HG03469 (cell line): ENCODE results near the gene TRIM9.
"Not testable (repeated sequence)": the region's sequence is repeated elsewhere in the genome, so short reads cannot be mapped to it uniquely, and the experiment has no call there.

Experiments used
- ATAC-seq: cut with Tn5 transposase; IDR thresholded peaks from one replicate; pipeline ENCODE4 v1.9.1; 2021; ENCODE audit warnings: mild to moderate bottlenecking, moderate library complexity, moderate number of reproducible peaks; ENCODE audit not compliant: unreplicated experiment

The TRIM9 gene

DNA sequence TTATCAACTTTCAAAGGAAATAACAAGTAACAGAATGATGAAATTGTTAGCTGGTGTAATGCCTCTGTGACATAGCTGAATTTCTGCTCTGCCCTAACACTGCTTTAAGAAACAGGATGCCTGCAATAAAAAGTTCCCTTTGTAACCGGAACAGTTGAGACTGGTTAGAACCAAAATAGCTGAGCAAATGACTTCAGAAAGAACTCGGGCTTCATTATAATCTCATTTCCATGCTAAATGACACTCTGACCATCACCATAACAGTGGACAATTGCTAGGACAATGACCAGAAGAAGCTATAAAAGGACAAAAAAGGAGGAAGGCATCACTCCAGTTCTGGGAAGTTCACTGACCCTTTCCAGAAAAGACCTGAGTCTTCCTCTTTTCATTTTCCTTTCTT, 127.1 kb downstream of the TRIM9 start:
- no peak for ATAC-seq

DNA sequence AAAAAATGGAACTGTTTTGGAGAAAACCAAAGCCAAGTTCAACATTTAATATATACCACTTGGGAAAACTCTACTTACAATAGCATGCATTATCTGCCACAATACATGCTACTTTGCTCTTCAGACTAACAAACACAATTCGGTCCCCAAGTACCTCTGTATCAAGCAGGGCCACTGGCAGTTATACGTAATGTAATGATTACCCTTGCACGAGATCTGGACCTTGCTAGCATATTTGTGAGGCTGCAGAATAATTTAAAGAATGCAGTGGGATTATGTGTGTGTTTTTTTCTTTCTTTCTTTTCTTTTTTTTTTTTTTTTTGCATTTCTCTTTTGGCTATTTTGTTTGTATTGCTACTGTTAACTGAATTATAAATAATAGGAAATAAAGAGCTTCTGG, 127.8 kb downstream of the TRIM9 start:
- no peak for ATAC-seq

DNA sequence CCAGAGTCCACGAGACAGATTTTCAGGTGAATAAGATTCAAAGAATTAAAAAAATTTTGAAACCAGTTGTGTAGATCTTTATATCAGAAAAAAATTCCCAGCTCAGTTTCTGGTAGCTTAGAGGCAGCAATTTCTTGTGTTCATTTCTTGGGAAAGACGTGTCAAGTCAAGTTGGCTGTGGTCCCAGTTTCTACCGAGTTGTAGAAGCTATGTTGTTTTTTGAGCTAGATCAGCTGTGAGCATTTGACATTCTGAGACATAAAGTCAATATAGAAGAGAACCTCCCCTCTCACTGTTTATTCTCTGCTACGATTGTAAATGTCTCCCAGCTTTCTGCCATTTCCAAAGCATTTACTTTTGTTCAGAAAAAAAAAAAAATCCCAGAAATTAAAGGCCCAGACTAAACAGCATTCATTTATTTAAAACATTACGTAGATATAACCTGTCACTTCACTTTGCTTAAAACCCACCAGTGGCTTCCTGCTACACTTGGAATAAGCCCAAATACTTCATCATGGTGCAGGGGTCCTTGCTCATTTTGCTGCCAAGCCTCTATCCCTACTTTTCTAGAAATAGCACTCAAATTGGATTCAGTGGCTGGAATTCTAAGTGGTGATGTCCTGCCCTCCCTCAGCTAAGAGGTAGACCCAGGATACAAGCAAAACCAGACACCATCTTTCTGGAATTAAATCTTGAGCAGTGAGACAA, 130.1 kb downstream of the TRIM9 start:
- no peak for ATAC-seq

DNA sequence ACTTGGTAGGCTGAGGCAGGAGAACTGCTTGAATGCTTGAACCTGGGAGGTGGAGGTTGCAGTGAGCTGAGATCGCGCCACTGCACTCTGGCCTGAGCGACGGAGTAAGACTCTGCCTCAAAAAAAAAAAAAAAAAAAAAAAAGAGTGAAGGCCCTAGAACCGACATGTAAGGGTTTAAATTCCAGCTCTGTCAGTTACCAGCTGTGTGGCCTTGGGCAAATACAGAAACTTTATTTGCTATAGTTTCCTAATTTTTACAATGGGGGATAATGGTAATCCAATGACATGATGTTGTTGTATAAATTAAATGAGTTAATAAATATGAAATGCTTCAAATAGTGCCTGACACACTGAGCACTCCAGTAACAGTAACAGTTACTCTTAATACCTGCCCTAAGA, 131.0 kb downstream of the TRIM9 start:
- ATAC-seq, result no peak

DNA sequence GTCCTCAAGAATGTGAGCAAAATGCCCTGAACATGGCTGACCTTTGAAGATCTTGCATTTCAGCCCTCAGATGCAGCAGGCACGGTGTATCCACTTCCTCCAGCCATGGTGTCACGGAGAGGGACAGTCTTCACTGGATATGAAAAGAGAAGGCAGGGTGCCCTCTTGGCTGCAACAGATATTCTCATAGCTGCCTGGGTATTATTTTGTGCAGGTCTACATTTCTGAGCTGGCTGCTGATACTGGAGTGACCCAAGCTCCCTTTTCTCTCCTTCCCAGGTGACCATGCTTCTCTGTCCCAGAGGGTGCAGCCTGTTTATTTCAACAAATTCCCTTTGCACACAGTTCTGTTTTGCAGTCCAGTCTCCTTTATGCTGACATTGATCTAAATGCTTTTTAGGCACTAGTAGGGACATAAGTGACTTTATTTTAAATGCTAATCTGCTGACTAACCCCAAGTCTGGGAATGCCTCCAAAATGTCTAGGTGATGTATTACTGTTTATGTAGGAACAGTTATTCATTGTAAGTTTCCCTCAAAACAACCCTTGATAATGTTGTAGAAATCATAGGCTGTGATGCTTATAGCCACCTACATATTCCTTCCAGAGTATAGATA, 133.2 kb downstream of the TRIM9 start:
- ATAC-seq, result no peak

DNA sequence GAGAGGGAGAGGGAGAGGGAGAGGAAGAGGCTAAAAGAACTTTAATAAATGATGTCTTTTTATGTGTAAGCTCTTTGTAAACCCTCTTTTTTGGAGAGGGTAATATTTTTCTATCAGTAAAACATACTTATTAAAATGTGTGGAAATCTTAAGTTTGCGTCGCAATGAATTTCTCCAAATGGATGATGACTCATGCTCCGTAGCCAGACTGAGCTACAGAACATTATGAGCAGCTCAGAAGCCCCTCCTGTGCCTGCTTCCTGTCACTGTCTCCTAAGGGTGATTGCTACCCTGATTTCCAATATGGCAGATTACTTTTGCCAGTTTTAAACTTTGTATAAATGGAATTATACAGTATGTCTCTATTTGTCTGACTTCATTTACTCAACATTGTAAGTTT, 137.6 kb downstream of the TRIM9 start:
- no peak for ATAC-seq

DNA sequence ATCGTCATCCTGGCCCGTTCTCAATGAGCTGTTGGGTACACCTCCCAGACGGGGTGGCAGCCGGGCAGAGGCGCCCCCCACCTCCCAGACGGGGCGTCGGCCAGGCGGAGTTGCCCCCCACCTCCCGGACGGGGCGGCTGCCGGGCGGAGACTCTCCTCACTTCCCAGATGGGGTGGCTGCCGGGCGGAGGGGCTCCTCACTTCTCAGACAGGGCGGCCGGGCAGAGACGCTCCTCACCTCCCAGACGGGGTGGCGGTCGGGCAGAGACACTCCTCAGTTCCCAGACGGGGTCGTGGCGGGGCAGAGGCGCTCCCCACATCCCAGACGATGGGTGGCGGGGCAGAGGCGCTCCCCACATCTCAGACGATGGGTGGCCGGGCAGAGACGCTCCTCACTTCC, 138.5 kb downstream of the TRIM9 start:
- not testable (repeated sequence) for ATAC-seq

DNA sequence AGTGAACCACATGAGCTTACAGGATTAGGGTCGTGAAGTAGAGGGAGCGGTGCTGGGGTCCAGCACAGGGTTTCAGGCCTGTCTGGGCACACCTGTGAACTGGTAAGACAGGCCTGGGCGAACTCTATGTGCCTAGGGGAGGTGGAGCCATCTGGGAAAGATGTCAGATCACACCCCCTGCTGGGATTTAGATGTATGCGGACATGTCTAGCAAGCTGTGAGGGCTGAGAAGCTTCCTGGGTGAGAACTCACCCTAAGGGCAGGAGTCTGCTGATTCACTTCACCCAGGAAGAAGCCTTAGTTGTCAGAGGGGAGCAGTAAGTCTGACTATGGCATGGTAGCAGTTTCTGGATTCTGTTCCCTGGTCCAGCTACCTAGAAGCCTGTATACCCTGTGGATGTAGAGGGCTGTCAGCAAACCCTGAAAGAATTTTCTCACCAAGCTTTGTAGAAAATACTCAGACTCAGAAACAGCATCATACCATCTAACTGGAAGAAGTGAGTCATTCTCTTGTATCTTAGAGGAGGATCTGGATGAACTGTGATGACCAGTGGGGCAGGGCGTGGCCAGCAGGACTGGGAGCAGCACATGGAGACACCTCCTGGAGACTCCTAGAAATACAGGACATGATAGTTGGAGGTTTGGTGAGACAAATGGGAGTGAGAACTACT, 139.4 kb downstream of the TRIM9 start:
- ATAC-seq, result no peak

DNA sequence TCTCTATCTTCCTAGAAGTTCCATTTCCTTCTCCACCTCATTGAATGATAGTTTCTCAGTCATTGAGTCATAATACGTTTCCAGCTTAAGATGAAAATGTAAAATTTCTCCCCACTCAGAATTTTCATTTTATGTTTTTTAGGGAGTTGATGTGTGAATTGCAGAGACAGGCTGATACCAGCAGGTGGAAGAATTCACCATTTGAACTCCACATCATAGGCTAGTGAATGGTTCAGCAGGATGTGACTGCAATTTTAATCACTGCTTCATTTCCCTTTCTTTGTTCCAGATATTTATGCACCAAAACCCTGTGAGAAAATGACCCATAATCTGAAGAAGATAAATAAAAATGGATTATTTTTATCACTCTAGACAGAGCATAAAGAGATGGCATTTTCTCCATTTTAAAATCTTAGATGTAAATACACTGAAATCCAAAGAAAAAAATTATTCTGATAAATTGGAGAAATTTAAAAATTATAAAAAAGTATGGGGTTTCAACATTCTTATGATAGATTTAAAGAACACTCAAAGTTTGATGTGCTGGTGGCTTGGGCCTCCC, 140.0 kb downstream of the TRIM9 start:
- no peak for ATAC-seq

DNA sequence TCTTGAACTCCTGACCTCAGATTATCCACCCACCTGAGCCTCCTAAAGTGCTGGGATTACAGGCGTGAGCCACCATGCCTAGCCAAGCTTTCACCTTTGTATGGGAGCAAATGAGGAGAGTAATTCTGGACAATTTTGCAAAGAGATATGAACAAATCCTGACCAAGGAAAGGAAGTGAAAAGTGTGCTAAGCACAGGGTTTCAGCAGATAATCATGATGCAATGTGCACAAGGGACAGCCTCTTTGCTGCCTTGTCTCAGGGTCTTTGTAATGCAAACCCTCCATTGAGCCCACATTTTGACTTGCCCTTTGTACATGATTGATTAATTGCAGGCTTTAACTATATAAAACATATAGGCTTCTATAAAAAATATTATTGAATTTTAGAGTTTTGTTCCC, 141.4 kb downstream of the TRIM9 start:
- ATAC-seq, result no peak

DNA sequence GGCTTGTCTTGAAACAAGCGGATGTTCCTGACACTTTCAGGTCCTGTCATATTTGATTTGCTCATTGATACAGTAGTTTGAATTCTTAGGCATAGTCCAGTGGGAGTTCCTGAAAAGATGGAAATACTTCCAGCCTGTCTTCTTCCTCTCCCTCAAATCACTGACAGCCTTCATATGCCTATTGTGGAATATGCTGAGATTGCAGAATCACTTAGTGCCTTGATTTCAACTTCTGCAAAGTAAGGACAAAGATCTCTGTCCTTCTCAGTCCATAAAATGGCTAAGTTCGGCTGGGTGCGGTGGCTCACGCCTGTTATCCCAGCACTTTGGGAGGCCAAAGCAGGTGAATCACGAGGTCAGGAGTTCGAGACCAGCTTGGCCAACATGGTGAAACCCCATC, 143.9 kb downstream of the TRIM9 start:
- ATAC-seq, result no peak

DNA sequence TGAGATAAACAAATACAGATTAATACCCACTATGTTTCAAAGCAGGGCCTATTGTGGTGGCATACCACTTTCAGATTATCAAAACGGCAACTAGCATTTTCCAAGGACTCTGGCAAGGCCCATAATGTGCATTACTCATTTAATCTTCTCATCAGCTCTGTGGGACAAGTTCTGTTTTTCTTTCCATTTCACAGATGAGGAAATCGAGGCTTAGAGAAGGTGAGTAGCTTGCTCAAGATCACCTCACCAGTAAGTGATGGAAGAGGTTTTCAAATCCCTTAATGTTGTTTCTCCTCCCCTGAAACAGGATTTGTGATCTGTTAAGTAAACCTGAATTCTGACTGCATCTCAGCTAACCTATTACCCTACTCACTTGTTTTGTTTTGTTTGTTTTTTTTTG, 146.7 kb downstream of the TRIM9 start:
- no peak for ATAC-seq

DNA sequence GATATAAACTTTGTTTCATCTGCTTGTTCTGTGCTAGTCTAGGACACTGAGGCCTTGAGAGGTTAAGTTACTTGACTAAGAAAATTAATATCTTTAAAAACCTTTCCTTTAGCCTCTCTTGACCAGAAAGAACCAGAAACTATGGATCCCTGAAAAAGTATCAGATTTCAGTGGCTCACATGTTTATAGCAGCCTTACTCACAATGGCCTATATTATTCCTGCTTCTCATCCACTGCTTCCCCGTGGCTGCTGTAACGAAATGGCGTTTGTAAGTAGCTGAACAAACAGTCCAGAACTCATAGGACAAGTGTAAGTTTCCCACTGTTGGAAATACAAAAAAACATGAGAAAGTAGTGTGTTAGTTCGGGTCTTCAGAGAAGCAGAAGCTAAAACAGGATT, 147.5 kb downstream of the TRIM9 start:
- no peak for ATAC-seq

DNA sequence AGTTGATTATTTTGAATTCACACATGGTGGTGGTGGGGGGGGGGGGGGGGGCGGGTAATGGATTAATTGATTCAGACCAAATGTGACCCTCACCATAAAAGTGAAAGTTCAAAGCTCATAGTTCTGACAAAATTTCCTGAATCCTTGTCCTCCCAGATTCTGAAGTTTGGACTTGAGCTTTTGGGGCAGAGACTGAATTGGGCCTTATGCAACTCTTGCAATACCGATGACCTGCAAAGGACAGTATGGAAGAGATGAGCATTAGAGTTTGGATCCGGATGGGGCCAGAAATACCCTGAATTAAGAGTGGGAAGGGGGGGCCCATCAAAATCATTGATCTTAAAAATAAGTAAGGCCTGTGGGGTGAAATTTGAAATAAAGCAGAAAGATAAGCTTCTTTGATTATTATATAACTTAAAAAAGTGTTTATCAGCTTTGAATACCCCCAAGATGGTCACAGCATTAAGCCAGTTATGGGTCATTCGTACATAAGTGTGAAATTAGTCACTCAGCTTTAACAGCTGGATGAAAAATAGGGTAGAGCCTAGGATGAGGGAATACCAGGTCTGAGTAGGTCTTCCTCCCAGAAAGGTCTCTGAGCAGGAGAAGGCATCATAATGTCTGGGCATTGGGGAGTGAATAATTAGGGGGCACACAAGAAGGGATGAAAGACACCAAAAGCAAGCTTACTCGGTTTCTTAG, 148.5 kb downstream of the TRIM9 start:
- no peak for ATAC-seq

DNA sequence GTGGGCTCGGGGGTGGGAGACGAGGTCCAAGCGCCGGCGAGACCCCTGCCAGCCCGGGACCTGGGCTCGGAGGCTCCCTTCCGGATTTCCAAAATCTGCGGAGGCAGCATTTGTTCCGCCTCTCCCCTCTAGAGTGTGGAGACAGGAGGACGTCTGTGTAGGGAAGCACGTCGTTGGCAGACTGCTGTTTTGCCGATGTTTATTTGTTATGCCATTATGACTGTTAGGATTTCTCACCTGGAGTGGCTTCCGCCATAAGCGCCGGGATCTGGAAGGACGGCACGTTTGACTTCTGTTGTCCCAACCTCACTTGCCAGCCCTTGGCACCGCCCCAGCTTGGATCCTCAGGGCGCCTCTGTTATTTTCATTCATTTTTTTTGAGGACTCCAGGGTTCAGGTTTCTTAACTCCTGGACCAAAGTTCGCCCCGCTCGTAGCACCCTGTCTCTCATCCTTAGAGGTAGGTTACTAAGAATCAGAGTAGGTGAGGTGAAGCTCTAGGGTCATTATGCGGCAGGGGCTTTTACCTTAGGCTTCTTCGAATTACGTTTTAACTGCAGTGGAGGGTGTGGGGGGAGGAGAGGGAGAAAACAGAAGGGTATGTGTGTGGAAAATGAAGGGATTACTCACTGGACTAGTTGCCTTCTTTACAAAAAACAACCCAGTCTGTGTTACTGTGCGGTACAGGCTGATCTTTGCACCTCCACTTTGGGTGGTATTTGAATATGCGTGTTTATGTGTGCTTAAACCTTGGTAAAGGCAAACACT, 150.1 kb downstream of the TRIM9 start:
- peak; percentile 22 for ATAC-seq

DNA sequence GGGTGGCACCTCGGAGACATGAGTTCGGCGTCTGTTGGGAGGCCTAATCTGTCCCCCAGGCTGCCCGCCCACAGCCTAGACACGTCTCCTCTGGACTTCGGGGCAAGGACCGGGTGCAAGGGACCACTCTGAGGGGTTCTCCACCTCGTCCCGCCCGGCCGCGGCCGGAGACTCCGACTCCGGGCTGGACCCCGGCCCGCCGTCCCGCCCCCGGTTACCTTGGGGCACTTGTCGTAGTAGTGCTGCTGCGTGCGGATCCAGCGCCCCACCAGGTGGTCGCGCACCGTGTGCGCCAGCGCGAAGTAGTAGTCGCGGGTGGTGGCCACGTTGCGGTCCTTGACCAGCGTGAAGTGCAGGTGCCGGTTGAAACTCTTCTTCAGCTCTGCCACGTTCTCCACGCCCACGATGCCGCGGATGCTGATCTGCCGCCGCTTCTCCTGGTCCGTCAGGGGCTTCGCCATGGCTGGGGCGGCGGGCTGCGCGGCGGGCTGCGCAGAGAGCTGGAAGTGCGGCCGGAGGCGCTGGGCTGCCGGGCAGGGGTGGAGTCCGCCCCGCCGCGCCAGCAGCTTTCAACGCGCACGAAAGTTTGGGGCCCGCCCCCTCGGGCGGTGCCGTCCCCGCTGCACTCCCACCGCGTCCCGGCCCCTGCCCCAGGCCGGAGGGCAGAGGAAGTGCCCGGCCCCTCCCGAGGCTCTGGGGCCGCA, 150.8 kb downstream of the TRIM9 start, which contains the start of gene PYGL:
Gene PYGL, minus strand, starts transcription at position 541 of the 704 bp plus-strand sequence. Its CDS starts 80 bp downstream, at position 461.
- peak; percentile 54 for ATAC-seq

DNA sequence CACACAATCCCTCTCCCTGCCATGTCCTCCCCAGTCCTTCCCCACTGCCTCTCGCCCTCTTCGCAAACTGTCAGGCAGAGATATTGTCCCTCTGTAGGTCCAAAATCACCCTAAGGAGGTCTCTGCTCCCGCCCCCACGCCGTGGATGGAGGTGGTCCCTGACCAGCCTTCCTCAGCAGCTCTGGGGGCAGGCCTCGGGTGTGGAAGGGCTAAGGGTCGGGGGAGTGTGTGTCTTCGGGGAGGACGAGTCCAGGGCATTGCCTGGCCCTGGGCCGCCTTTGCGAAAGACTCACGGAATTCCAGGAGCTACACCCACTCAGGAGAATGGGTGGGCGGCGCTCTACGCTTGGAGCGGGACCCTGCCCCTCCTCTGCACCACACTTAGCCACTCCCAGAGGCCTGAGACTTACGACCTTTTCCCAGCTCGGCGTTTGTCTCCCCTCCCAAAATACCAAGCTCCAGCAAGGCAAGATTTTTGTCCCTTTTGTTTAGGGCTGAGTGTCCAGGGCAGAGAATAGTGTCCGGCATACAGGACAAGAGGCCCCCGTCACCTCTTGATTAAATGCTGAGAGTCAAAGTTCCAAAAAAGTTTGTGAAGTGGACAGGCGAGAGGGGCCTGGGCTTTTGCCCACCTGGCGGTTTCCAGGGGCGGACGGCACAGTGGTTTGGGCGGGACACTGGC, 151.5 kb downstream of the TRIM9 start:
- no peak for ATAC-seq

DNA sequence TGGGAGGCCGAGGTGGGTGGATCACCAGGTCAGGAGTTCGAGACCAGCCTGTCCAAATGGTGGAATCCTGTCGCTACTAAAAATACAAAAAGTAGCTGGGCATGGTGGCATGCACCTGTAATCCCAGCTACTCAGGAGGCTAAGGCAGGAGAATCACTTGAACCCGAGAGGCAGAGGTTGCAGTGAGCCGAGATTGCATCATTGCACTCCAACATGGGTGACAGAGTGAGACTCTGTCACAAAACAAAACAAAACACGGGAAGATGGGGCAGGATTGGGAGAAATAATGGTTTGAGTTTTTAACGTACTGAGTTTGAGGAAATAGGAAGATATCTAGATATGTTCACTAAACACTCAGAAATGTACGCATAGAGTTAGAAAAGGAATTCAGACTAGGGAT, 153.3 kb downstream of the TRIM9 start:
- ATAC-seq, result not testable (repeated sequence)

DNA sequence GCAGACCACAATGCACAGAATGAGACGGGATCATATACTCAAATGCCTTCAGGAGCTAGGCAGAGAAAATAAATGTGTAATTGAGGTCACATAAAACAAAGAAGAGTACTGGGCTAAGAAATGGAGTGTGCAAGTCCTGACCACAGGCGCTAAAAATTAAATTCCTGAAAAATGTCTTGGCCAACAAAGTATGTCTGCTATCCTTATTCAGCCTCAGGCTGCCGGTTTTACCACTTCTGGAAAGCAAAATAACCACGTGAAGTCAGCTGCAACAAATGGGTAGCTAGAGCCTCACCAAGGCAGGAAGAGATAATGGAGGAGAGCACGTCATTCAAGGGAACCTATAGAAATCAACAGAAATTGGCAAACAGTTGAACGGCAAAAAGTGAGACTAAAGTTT, 153.8 kb downstream of the TRIM9 start:
- ATAC-seq, result no peak
